Measurements from ENCODE around the gene APLN. TPM values are rescaled to one million over a fixed set of nuclear protein-coding genes. Genes with fewer than 3 reads are reported as not detected.

The APLN gene
- total RNA-seq, 1 experiment from 2014 or later, result 8.5 TPM

- no peaks in the 10 kb centered on the region for H4K20me1 ChIP-seq (ENCODE audit: low read length)
- peaks cover 10% of the 10 kb centered on the region; the same call in 1 of the 2 replicates for H3K4me1 ChIP-seq (ENCODE audit: insufficient read depth, low read length)
- H2AFZ ChIP-seq (ENCODE audit: low read length), result no peak overlapping the region
- H3K36me3 ChIP-seq (ENCODE audit: low read depth, low read length), result no peaks in the 10 kb centered on the region
- no TSS peak for BruUV-seq (replicated peaks)
- no peaks in the 10 kb centered on the region for H3K9me2 ChIP-seq (replicated peaks; ENCODE audit: low read length)
- TF ChIP-seq EZH2 (IDR thresholded peaks at IDR 0.05; ENCODE audit: low read length, unreplicated experiment), result no peak
- TF ChIP-seq, protein P1, sequence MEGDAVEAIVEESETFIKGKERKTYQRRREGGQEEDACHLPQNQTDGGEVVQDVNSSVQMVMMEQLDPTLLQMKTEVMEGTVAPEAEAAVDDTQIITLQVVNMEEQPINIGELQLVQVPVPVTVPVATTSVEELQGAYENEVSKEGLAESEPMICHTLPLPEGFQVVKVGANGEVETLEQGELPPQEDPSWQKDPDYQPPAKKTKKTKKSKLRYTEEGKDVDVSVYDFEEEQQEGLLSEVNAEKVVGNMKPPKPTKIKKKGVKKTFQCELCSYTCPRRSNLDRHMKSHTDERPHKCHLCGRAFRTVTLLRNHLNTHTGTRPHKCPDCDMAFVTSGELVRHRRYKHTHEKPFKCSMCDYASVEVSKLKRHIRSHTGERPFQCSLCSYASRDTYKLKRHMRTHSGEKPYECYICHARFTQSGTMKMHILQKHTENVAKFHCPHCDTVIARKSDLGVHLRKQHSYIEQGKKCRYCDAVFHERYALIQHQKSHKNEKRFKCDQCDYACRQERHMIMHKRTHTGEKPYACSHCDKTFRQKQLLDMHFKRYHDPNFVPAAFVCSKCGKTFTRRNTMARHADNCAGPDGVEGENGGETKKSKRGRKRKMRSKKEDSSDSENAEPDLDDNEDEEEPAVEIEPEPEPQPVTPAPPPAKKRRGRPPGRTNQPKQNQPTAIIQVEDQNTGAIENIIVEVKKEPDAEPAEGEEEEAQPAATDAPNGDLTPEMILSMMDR (conservative IDR thresholded peaks at IDR 0.05; ENCODE audit: low read depth, low read length), result no peak
- TF ChIP-seq EZH2phosphoT487 (IDR thresholded peaks at IDR 0.05; ENCODE audit: borderline replicate concordance, low read length), result no peak
- no peaks in the 10 kb centered on the region for H3K9me3 ChIP-seq (ENCODE audit: low read length)
- no peaks in the 10 kb centered on the region for H3F3A ChIP-seq (ENCODE audit: low read length, unreplicated experiment)
- no peak overlapping the region for H3K27ac ChIP-seq (ENCODE audit: low read length)
- POLR2A ChIA-PET (ENCODE audit: unreplicated experiment), result no interaction called here
- H3K4me3 ChIP-seq (ENCODE audit: low read length), result no peak overlapping the region
- intact Hi-C loops (cut with micrococcal nuclease), result no loop called here
- H3K27me3 ChIP-seq (ENCODE audit: low read length), result no peaks in the 10 kb centered on the region
- no peaks in the 10 kb centered on the region for H3K79me2 ChIP-seq (ENCODE audit: low read length)
- DNase-seq, result no peak
- no peak overlapping the region for H3K4me2 ChIP-seq (ENCODE audit: low read length)
- no peak overlapping the region for H3K9ac ChIP-seq (ENCODE audit: low read length)
- ATAC-seq, result no peak
- CTCF ChIA-PET, result no interaction called here
These were observed 7.0 kb downstream of the APLN start for GRCh38 chrX:129647418-129648410.

- Histone ChIP-seq H3K9ac (ENCODE audit: low read length) (no peak overlapping the region), H4K20me1 (ENCODE audit: low read length) (no peaks in the 10 kb centered on the region), H3F3A (ENCODE audit: low read length, unreplicated experiment) (no peaks in the 10 kb centered on the region), H3K79me2 (ENCODE audit: low read length) (no peaks in the 10 kb centered on the region), H3K27me3 (ENCODE audit: low read length) (no peaks in the 10 kb centered on the region), H3K4me2 (ENCODE audit: low read length) (no peak overlapping the region), H2AFZ (ENCODE audit: low read length) (no peak overlapping the region), H3K27ac (ENCODE audit: low read length) (no peak overlapping the region), H3K36me3 (ENCODE audit: low read depth, low read length) (no peaks in the 10 kb centered on the region), H3K9me2 (replicated peaks; ENCODE audit: low read length) (no peaks in the 10 kb centered on the region), H3K4me1 (ENCODE audit: insufficient read depth, low read length) (peaks cover 10% of the 10 kb centered on the region; the same call in 1 of the 2 replicates), H3K9me3 (ENCODE audit: low read length) (no peaks in the 10 kb centered on the region), H3K4me3 (ENCODE audit: low read length) (no peak overlapping the region)
- intact Hi-C loops (cut with micrococcal nuclease), result no loop called here
- no peak for ATAC-seq
- ChIA-PET CTCF (no interaction called here), POLR2A (ENCODE audit: unreplicated experiment) (no interaction called here)
- BruUV-seq (replicated peaks), result no TSS peak
- TF ChIP-seq EZH2 (IDR thresholded peaks at IDR 0.05; ENCODE audit: low read length, unreplicated experiment), result no peak
- no peak for DNase-seq
These were observed 8.0 kb downstream of the APLN start for GRCh38 chrX:129646566-129647417.

- no peaks in the 10 kb centered on the region for H3K27me3 ChIP-seq (ENCODE audit: low read length)
- no peaks in the 10 kb centered on the region for H3K9me2 ChIP-seq (replicated peaks; ENCODE audit: low read length)
- H3K27ac ChIP-seq (ENCODE audit: low read length), result no peak overlapping the region
- intact Hi-C loops (cut with micrococcal nuclease), result no loop called here
- no peaks in the 10 kb centered on the region for H3F3A ChIP-seq (ENCODE audit: low read length, unreplicated experiment)
- no peaks in the 10 kb centered on the region for H3K9me3 ChIP-seq (ENCODE audit: low read length)
- no peak for ATAC-seq
- POLR2A ChIA-PET (ENCODE audit: unreplicated experiment), result no interaction called here
- H3K36me3 ChIP-seq (ENCODE audit: low read depth, low read length), result no peaks in the 10 kb centered on the region
- H3K79me2 ChIP-seq (ENCODE audit: low read length), result no peaks in the 10 kb centered on the region
- no TSS peak for BruUV-seq (replicated peaks)
- no peak for TF ChIP-seq EZH2 (IDR thresholded peaks at IDR 0.05; ENCODE audit: low read length, unreplicated experiment)
- TF ChIP-seq, protein P1 (conservative IDR thresholded peaks at IDR 0.05; ENCODE audit: low read depth, low read length), result no peak
- no peak for TF ChIP-seq EZH2phosphoT487 (IDR thresholded peaks at IDR 0.05; ENCODE audit: borderline replicate concordance, low read length)
- no peaks in the 10 kb centered on the region for H4K20me1 ChIP-seq (ENCODE audit: low read length)
- DNase-seq, result no peak
- no peak overlapping the region for H3K9ac ChIP-seq (ENCODE audit: low read length)
- H3K4me3 ChIP-seq (ENCODE audit: low read length), result no peak overlapping the region
- CTCF ChIA-PET, result no interaction called here
- H2AFZ ChIP-seq (ENCODE audit: low read length), result no peak overlapping the region
- H3K4me2 ChIP-seq (ENCODE audit: low read length), result no peak overlapping the region
- no peaks in the 10 kb centered on the region for H3K4me1 ChIP-seq (ENCODE audit: insufficient read depth, low read length)
These were observed 12.1 kb downstream of the APLN start for GRCh38 chrX:129642641-129643040.
